ENCODE measurements around the gene HABP2. TPM values are rescaled to one million over a fixed set of nuclear protein-coding genes. Genes with fewer than 3 reads are reported as not detected.
A peak's percentile ranks its signal among the peaks of the same experiment; 100 is the strongest.

HABP2 gene
- total and polyA plus RNA-seq, 4 donors, result 109 to 259 (median 197) TPM

DNA sequence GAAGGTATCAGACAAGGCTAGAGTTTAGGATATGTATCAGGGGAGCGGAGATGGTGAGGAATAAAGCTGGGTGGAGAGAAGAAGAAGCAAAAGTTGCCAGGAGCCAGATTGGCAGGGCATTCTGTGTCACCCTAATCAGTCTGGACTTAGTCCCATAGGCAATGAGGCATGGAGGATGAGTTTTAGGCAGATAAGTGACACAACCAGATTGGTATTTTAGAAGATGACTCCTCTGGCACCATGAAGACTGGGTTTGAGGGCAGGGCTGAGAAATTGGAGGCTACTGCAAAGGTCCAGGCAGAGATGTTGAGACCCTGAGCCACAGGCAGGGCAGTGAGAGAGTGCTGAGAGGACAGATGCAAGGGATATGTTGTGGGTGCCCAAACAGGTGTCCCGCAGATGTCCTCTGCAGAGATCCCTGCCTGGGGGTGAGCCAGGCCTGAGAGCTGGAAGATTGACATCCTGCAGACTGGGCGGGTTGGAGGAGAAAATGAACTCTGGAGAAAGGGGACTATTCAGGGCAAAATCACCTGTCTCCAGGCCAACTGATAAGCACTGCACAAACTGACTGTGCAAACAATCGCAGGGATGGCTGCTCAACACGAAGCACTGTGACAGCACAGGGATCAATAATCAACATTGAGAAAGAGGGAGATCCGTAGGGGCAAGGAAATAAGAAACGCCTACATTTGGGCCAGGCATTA is 11.9 kb upstream of the HABP2 start:
- H3K4me3 ChIP-seq (ENCODE audit: low read depth in 1 of 3, low read length in 3 of 3), result no peak overlapping the region
- TF ChIP-seq RXRA (IDR thresholded peaks at IDR 0.05) (peak; percentile 86 to 92), SP1 (IDR thresholded peaks at IDR 0.05) (peak; percentile 85), HNF4A (conservative IDR thresholded peaks at IDR 0.05) (peak; percentile 70 to 82), RAD21 (IDR thresholded peaks at IDR 0.05) (peak; percentile 18 to 36), TAF1 (conservative IDR thresholded peaks at IDR 0.05) (no peak), FOXA2 (IDR thresholded peaks at IDR 0.05) (peak; percentile 76), MAX (IDR thresholded peaks at IDR 0.05) (peak; percentile 66), GABPA (IDR thresholded peaks at IDR 0.05 in 1 of 2, conservative IDR thresholded peaks at IDR 0.05 in 1 of 2) (no peak), JUND (IDR thresholded peaks at IDR 0.05) (peak; percentile 7 to 75), NR2F2 (IDR thresholded peaks at IDR 0.05) (peak; percentile 32), FOXA1 (IDR thresholded peaks at IDR 0.05) (peak; percentile 75), REST (IDR thresholded peaks at IDR 0.05) (peak; percentile 43), HNF4G (IDR thresholded peaks at IDR 0.05) (peak; percentile 29), YY1 (IDR thresholded peaks at IDR 0.05) (peak; percentile 83), EGR1 (IDR thresholded peaks at IDR 0.05; ENCODE audit: low read depth in 2 of 2) (peak in 1 of 2 donors; percentile 38)
- TF ChIP-seq, protein P1, sequence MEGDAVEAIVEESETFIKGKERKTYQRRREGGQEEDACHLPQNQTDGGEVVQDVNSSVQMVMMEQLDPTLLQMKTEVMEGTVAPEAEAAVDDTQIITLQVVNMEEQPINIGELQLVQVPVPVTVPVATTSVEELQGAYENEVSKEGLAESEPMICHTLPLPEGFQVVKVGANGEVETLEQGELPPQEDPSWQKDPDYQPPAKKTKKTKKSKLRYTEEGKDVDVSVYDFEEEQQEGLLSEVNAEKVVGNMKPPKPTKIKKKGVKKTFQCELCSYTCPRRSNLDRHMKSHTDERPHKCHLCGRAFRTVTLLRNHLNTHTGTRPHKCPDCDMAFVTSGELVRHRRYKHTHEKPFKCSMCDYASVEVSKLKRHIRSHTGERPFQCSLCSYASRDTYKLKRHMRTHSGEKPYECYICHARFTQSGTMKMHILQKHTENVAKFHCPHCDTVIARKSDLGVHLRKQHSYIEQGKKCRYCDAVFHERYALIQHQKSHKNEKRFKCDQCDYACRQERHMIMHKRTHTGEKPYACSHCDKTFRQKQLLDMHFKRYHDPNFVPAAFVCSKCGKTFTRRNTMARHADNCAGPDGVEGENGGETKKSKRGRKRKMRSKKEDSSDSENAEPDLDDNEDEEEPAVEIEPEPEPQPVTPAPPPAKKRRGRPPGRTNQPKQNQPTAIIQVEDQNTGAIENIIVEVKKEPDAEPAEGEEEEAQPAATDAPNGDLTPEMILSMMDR (IDR thresholded peaks at IDR 0.05; ENCODE audit: low read depth, low read length, missing input control), result no peak
- TF ChIP-seq, protein P2, sequence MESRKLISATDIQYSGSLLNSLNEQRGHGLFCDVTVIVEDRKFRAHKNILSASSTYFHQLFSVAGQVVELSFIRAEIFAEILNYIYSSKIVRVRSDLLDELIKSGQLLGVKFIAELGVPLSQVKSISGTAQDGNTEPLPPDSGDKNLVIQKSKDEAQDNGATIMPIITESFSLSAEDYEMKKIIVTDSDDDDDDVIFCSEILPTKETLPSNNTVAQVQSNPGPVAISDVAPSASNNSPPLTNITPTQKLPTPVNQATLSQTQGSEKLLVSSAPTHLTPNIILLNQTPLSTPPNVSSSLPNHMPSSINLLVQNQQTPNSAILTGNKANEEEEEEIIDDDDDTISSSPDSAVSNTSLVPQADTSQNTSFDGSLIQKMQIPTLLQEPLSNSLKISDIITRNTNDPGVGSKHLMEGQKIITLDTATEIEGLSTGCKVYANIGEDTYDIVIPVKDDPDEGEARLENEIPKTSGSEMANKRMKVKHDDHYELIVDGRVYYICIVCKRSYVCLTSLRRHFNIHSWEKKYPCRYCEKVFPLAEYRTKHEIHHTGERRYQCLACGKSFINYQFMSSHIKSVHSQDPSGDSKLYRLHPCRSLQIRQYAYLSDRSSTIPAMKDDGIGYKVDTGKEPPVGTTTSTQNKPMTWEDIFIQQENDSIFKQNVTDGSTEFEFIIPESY (IDR thresholded peaks at IDR 0.05), result peak; percentile 59
- TF ChIP-seq, protein P3, sequence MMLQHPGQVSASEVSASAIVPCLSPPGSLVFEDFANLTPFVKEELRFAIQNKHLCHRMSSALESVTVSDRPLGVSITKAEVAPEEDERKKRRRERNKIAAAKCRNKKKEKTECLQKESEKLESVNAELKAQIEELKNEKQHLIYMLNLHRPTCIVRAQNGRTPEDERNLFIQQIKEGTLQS (IDR thresholded peaks at IDR 0.05), result no peak
- WGBS, result 33% methylated on average over 7 of the region's 7 CpGs
- H3K27me3 ChIP-seq (ENCODE audit: control insufficient read depth in 4 of 4, insufficient read depth in 4 of 4, low read length in 3 of 4), result no peaks in the 10 kb centered on the region
- no peak overlapping the region for H3K9ac ChIP-seq (ENCODE audit: low read depth in 1 of 2, low read length in 2 of 2)
- H3K36me3 ChIP-seq (ENCODE audit: control insufficient read depth in 4 of 4, insufficient read depth in 3 of 4, low read depth in 1 of 4, low read length in 3 of 4), result no peaks in the 10 kb centered on the region
- H3K27ac ChIP-seq (ENCODE audit: low read depth in 1 of 2, low read length in 2 of 2), result peak overlapping the region; percentile 75 to 89
- peaks cover 18 to 47% (median 38%) of the 10 kb centered on the region in 4 donors for H3K4me1 ChIP-seq (ENCODE audit: control insufficient read depth in 4 of 4, insufficient read depth in 4 of 4, low read length in 3 of 4)
- no peaks in the 10 kb centered on the region for H3K9me3 ChIP-seq (ENCODE audit: control insufficient read depth in 4 of 4, low read length in 3 of 4)
- peak; percentile 45 for DNase-seq (ENCODE audit: low spot score)
